Activated CD4-positive, alpha-beta T cell treated with anti-CD3 and anti-CD28 coated beads, Interleukin-2, amount 10 ng/mL, durations not matched to agents 7 days and 5 days (primary cell): ENCODE results near the gene AGTPBP1. TPM values are rescaled to one million over a fixed set of nuclear protein-coding genes. Genes with fewer than 3 reads are reported as not detected.

ENCODE experiments used
- CTCF ChIA-PET: fragments of 350-600 bp; sonication (Branson Sonifier 250); formaldehyde crosslinking; loops from one replicate; lab custom pipeline; 2021; ENCODE audit warnings: antibody characterized with exemption; lab: Charles Lee
- POLR2A ChIA-PET: fragments of 350-600 bp; sonication (Branson Sonifier 250); formaldehyde crosslinking; loops from one replicate; lab custom pipeline; 2021; ENCODE audit warnings: antibody characterized with exemption; lab: Charles Lee
- DNase-seq: peaks from one replicate; pipeline ENCODE4 v3.0.0-alpha.2; 2020
- H3K27ac Mint-ChIP-seq: one replicate; pipeline ENCODE4 v1.8.0; 2021; ENCODE audit warnings: mild to moderate bottlenecking, moderate library complexity, mixed read lengths
- H3K27me3 Mint-ChIP-seq: one replicate; pipeline ENCODE4 v1.8.0; 2021; ENCODE audit warnings: mixed read lengths
- H3K36me3 Mint-ChIP-seq: one replicate; pipeline ENCODE4 v1.8.0; 2021; ENCODE audit warnings: low read depth, mixed read lengths
- H3K4me1 Mint-ChIP-seq: one replicate; pipeline ENCODE4 v1.8.0; 2021; ENCODE audit warnings: mixed read lengths
- H3K4me3 Mint-ChIP-seq: one replicate; pipeline ENCODE4 v1.8.0; 2021; ENCODE audit warnings: mild to moderate bottlenecking, moderate library complexity, mixed read lengths
- H3K9me3 Mint-ChIP-seq: one replicate; pipeline ENCODE4 v1.8.0; 2021; ENCODE audit warnings: mixed read lengths
- total RNA-seq, 2 experiments: library from RNA; stranded (reverse); gene quantifications; one replicate each; pipeline ENCODE4 v1.2.3, GENCODE V29; 2021

Gene AGTPBP1
- total RNA-seq, 2 experiments from 2014 or later: 35.2 to 37.2 TPM

GRCh38 chr9:85715587-85715986, 26.2 kb downstream of the AGTPBP1 start:
- POLR2A ChIA-PET: no interaction called here
- Mint-ChIP-seq H3K36me3 (peaks cover 13% of the 10 kb centered on the region), H3K27me3 (no peaks in the 10 kb centered on the region), H3K9me3 (peaks cover 6% of the 10 kb centered on the region), H3K4me1 (peaks cover 31% of the 10 kb centered on the region), H3K27ac (peak overlapping the region; percentile 33), H3K4me3 (no peak overlapping the region)
- CTCF ChIA-PET: interaction anchor here (0.6 to 2.5 kb wide), 2 partner anchors 15 to 37 kb away, joined by 4 to 5 read pairs; no protein-coding TSS in a partner anchor
- no peak for DNase-seq

DNA sequence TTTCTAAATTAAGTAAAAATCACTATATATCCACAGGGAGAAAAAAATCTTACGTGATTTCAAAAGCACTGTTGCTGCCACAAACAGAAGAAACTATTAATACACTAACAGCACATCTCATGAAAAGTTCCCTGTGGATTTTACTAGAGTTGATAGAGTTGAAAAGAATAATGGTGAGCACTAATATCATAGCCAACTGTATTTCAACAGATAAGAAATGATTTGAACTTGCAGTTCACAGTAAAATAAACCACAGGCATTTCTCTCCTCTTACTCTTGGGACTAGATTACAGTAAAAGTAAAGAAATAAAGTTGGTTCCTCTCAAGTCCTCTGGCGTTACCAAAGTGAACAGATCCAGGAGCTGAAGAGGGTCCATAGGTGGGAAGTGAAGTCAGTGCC, 27.9 kb downstream of the AGTPBP1 start:
- POLR2A ChIA-PET: no interaction called here
- Mint-ChIP-seq H3K4me1 (peaks cover 31% of the 10 kb centered on the region), H3K9me3 (peaks cover 13% of the 10 kb centered on the region), H3K4me3 (no peak overlapping the region), H3K27ac (no peak overlapping the region), H3K36me3 (peaks cover 19% of the 10 kb centered on the region), H3K27me3 (no peaks in the 10 kb centered on the region)
- CTCF ChIA-PET: interaction anchor here (0.7 to 2.5 kb wide), 2 partner anchors 16 to 261 kb away, joined by 4 to 5 read pairs; no protein-coding TSS in a partner anchor
- no peak for DNase-seq

DNA sequence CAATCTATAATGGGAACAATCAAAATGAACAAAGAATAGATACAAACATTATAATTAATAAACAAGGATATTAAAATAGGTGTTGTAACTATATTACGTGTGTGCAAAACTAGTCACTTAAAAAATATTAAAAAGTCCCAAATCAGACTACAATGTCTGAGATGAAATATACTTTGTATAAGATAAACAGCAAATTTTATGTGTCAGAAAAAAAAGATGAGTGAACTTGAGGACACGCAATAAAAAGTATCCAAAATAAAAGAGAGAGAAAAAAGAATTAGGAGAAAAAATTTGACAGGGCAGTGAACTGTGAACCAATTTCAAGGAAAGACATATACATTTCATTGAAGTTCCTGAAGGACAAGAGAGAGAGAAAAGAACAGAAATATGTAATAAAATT, 37.0 kb downstream of the AGTPBP1 start:
- Mint-ChIP-seq H3K9me3 (peaks cover 6% of the 10 kb centered on the region), H3K4me1 (peaks cover 5% of the 10 kb centered on the region), H3K27ac (no peak overlapping the region), H3K36me3 (peaks cover 29% of the 10 kb centered on the region), H3K27me3 (no peaks in the 10 kb centered on the region), H3K4me3 (no peak overlapping the region)
- CTCF ChIA-PET: interaction anchor here (1.1 to 1.2 kb wide), 2 partner anchors 9 to 23 kb away, joined by 3 read pairs; no protein-coding TSS in a partner anchor
- no peak for DNase-seq
- POLR2A ChIA-PET: no interaction called here

DNA sequence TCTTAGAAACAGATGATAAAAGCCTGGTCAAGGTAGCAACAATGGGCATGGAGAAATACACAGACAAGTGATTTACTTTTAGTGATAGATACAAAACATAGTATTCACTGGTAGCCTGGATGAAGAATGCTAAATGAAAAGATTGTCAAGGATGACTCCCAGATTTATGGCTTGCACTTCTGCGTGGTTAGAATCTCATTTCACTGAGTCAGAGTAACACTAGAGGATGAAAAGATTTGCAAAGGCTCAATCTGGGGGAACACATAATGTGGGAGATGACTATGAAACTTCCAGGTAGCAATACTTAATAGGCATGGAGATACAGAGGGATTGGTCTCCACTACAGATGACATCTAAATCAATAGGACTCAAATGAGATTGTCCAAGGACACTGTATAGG, 38.4 kb downstream of the AGTPBP1 start:
- Mint-ChIP-seq H3K27me3 (no peaks in the 10 kb centered on the region), H3K4me3 (no peak overlapping the region), H3K9me3 (peaks cover 2% of the 10 kb centered on the region), H3K4me1 (peaks cover 6% of the 10 kb centered on the region), H3K27ac (no peak overlapping the region), H3K36me3 (peaks cover 20% of the 10 kb centered on the region)
- ChIA-PET POLR2A (no interaction called here), CTCF (no interaction called here)
- DNase-seq: no peak

DNA sequence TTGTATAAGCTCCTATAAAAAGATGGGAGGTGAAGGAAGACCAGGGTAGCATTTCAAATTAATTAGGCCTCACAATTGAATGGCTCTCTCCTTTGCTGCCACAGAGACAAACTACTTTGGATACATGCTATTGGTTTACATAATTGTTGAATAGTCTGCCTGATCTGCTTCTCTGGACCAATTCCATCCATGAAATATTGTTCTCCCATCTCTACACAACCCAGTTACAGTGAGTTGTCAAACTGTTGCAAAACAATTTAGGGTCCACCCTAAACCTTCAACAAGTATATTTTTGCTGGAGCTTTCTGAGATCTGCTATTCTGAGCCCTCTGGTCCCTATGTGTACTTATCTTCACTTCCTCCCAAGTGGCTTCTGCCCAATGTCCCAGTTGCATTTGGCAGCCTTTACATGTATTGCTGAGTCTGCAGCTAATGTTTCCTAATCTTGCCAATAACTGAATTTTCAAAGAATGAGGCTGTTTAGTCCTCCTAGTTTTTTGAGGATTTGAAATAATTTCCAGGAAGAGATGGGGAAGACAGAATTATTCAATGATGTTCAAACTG, 38.9 kb downstream of the AGTPBP1 start:
- CTCF ChIA-PET: interaction anchor here (0.9 kb wide), 1 partner anchor 15 kb away, joined by 3 read pairs; no protein-coding TSS in a partner anchor
- no peak for DNase-seq
- H3K9me3 Mint-ChIP-seq: no peaks in the 10 kb centered on the region
- peaks cover 18% of the 10 kb centered on the region for H3K36me3 Mint-ChIP-seq
- H3K4me1 Mint-ChIP-seq: peaks cover 7% of the 10 kb centered on the region
- H3K4me3 Mint-ChIP-seq: no peak overlapping the region
- POLR2A ChIA-PET: no interaction called here
- no peak overlapping the region for H3K27ac Mint-ChIP-seq
- no peaks in the 10 kb centered on the region for H3K27me3 Mint-ChIP-seq

DNA sequence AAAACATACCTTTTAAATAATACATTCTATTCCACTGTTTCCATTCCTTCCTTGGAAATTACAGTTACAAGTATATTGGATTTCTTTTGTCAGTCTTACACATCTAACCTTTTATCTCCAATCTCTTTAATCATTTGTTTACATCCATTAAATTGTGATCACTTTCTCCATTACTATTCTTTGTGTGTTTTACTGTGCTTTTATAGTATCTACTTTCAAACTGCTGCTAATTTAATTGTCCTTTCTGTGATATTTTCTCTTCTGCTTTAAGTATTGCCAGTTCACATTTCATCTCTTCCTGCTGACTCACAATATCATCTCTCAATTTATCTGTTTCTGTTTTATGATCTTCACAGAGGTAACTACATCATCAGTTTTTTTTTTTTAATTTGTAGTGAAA, 39.6 kb downstream of the AGTPBP1 start:
- no peak overlapping the region for H3K4me3 Mint-ChIP-seq
- H3K4me1 Mint-ChIP-seq: peaks cover 7% of the 10 kb centered on the region
- H3K27me3 Mint-ChIP-seq: no peaks in the 10 kb centered on the region
- ChIA-PET POLR2A (no interaction called here), CTCF (interaction anchor here (0.9 kb wide), 1 partner anchor 14 kb away, joined by 3 read pairs; no protein-coding TSS in a partner anchor)
- no peak for DNase-seq
- H3K36me3 Mint-ChIP-seq: peaks cover 17% of the 10 kb centered on the region
- H3K9me3 Mint-ChIP-seq: no peaks in the 10 kb centered on the region
- H3K27ac Mint-ChIP-seq: no peak overlapping the region

GRCh38 chr9:85700330-85700729, 41.4 kb downstream of the AGTPBP1 start:
- no peak for DNase-seq
- peaks cover 7% of the 10 kb centered on the region for H3K4me1 Mint-ChIP-seq
- no peak overlapping the region for H3K4me3 Mint-ChIP-seq
- POLR2A ChIA-PET: no interaction called here
- H3K27me3 Mint-ChIP-seq: no peaks in the 10 kb centered on the region
- peaks cover 13% of the 10 kb centered on the region for H3K36me3 Mint-ChIP-seq
- no peaks in the 10 kb centered on the region for H3K9me3 Mint-ChIP-seq
- CTCF ChIA-PET: no interaction called here
- H3K27ac Mint-ChIP-seq: no peak overlapping the region

- no peak overlapping the region for H3K27ac Mint-ChIP-seq
- ChIA-PET CTCF (interaction anchor here (1.0 kb wide), 1 partner anchor 14 kb away, joined by 3 read pairs; no protein-coding TSS in a partner anchor), POLR2A (no interaction called here)
- no peaks in the 10 kb centered on the region for H3K27me3 Mint-ChIP-seq
- H3K4me1 Mint-ChIP-seq: no peaks in the 10 kb centered on the region
- H3K4me3 Mint-ChIP-seq: no peak overlapping the region
- no peak for DNase-seq
- no peaks in the 10 kb centered on the region for H3K9me3 Mint-ChIP-seq
- H3K36me3 Mint-ChIP-seq: peaks cover 31% of the 10 kb centered on the region
Observed at GRCh38 chr9:85688361-85688760, 53.4 kb downstream of the AGTPBP1 start.

DNA sequence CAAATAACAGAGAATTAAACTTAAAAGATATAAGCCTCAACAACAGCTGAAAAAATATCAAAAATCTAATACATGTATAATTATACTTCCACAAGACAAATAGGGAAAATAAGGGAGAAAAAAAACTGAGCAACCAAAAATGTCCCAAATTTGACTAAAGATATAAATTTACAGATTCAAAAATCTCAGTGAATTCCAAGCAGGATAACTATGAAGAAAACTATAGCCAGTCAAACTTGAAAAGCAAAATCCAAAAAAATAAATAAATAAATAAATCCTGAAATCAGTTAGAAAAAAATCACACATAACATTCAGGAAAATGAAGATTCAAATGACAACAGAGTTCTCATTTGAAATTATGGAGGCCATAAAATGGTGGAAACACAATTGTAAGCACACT, 56.7 kb downstream of the AGTPBP1 start:
- no peaks in the 10 kb centered on the region for H3K9me3 Mint-ChIP-seq
- no peak overlapping the region for H3K4me3 Mint-ChIP-seq
- peaks cover 26% of the 10 kb centered on the region for H3K36me3 Mint-ChIP-seq
- H3K27me3 Mint-ChIP-seq: no peaks in the 10 kb centered on the region
- ChIA-PET CTCF (interaction anchor here (0.6 kb wide), 1 partner anchor 318 kb away, joined by 3 read pairs; no protein-coding TSS in a partner anchor), POLR2A (no interaction called here)
- no peak overlapping the region for H3K27ac Mint-ChIP-seq
- no peaks in the 10 kb centered on the region for H3K4me1 Mint-ChIP-seq
- DNase-seq: no peak

DNA sequence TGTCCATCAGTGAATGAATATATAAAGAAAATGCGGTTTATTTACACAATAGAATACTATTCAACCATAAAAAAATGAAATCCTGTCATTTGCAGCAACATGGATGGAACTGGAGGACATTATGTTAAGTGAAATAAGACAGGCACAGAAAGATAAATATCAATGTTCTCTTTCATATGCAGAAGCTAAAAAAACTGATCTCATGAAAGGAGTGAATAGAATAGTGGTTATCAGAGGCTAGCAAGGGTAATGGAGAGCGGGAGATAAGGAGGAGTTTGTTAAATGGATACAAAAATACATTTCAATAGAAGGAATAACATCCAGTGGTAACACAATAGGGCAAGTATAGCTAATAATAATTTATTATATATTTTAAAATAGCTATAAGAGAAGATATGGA, 65.0 kb downstream of the AGTPBP1 start:
- peaks cover 13% of the 10 kb centered on the region for H3K36me3 Mint-ChIP-seq
- ChIA-PET CTCF (no interaction called here), POLR2A (no interaction called here)
- H3K27me3 Mint-ChIP-seq: no peaks in the 10 kb centered on the region
- DNase-seq: no peak
- no peak overlapping the region for H3K4me3 Mint-ChIP-seq
- no peaks in the 10 kb centered on the region for H3K4me1 Mint-ChIP-seq
- H3K27ac Mint-ChIP-seq: no peak overlapping the region
- H3K9me3 Mint-ChIP-seq: no peaks in the 10 kb centered on the region

GRCh38 chr9:85667374-85667773, 74.4 kb downstream of the AGTPBP1 start:
- Mint-ChIP-seq H3K27me3 (no peaks in the 10 kb centered on the region), H3K9me3 (no peaks in the 10 kb centered on the region), H3K4me3 (no peak overlapping the region), H3K36me3 (peaks cover 18% of the 10 kb centered on the region), H3K4me1 (no peaks in the 10 kb centered on the region), H3K27ac (no peak overlapping the region)
- POLR2A ChIA-PET: no interaction called here
- CTCF ChIA-PET: no interaction called here
- DNase-seq: no peak

- no peaks in the 10 kb centered on the region for H3K9me3 Mint-ChIP-seq
- POLR2A ChIA-PET: no interaction called here
Observed at GRCh38 chr9:85666086-85666485, 75.7 kb downstream of the AGTPBP1 start.

DNA sequence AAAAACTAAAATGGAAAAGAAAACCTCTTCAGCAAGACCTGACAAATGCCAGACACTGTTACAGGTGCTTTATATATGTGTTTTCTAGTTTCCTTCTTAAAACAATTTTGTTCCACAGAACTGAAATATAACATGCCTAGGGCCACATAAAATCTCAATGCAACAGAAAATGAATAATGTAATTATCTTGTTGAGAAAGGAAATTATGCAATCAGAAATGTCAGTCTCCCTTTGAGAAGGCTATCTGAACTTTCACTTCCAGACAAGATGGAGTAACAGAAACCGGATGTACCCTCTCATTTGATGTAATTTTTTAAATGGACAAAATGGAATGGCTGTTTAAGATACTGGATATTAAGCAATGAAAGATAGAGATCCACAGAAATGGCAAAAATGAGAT, 79.2 kb downstream of the AGTPBP1 start:
- DNase-seq: no peak
- CTCF ChIA-PET: interaction anchor here (2.0 kb wide), 1 partner anchor 11 kb away, joined by 4 read pairs; no protein-coding TSS in a partner anchor
- no peaks in the 10 kb centered on the region for H3K27me3 Mint-ChIP-seq

More at GRCh38 chr9:85666086-85666485, 75.7 kb downstream of the AGTPBP1 start:
- Mint-ChIP-seq H3K27me3 (no peaks in the 10 kb centered on the region), H3K27ac (no peak overlapping the region), H3K36me3 (peaks cover 18% of the 10 kb centered on the region), H3K4me3 (no peak overlapping the region), H3K4me1 (no peaks in the 10 kb centered on the region)
- CTCF ChIA-PET: no interaction called here
- no peak for DNase-seq

More for the DNA sequence above, 79.2 kb downstream of the AGTPBP1 start:
- Mint-ChIP-seq H3K9me3 (no peaks in the 10 kb centered on the region), H3K36me3 (peaks cover 10% of the 10 kb centered on the region), H3K4me3 (no peak overlapping the region), H3K4me1 (no peaks in the 10 kb centered on the region), H3K27ac (no peak overlapping the region)
- POLR2A ChIA-PET: no interaction called here
